Measurements from ENCODE around the gene ASZ1. TPM values are rescaled to one million over a fixed set of nuclear protein-coding genes. Genes with fewer than 3 reads are reported as not detected.

ASZ1 gene
- total RNA-seq, 1 experiment from 2014 or later = not detected

Other genes starting within 250 kb of the ASZ1 start
- not detected in 2 replicates for gene WNT2, start 104.4 kb downstream of the ASZ1 start, total RNA-seq (2014; rRNA removed; shearing (Covaris generic); ENCODE audit: low replicate concordance)
- not detected in 2 replicates for gene CFTR, start 52.5 kb upstream of the ASZ1 start, total RNA-seq (2014; rRNA removed; shearing (Covaris generic); ENCODE audit: low replicate concordance)